HG02870 (cell line): Measurements from ENCODE around the gene AMPD3.

ENCODE experiments used
- ATAC-seq: cut with Tn5 transposase; IDR thresholded peaks from one replicate; pipeline ENCODE4 v1.9.1; 2021; ENCODE audit warnings: mild to moderate bottlenecking, moderate library complexity; ENCODE audit not compliant: unreplicated experiment

The AMPD3 gene

GRCh38 chr11:10528121-10528520 is 73.1 kb downstream of the AMPD3 start:
- no peak for ATAC-seq

- ATAC-seq = no peak
These were observed 74.2 kb downstream of the AMPD3 start for GRCh38 chr11:10529279-10529678.

GRCh38 chr11:10532526-10532925 is 77.5 kb downstream of the AMPD3 start:
- ATAC-seq = no peak

GRCh38 chr11:10533323-10533722 is 78.3 kb downstream of the AMPD3 start:
- ATAC-seq = no peak

DNA sequence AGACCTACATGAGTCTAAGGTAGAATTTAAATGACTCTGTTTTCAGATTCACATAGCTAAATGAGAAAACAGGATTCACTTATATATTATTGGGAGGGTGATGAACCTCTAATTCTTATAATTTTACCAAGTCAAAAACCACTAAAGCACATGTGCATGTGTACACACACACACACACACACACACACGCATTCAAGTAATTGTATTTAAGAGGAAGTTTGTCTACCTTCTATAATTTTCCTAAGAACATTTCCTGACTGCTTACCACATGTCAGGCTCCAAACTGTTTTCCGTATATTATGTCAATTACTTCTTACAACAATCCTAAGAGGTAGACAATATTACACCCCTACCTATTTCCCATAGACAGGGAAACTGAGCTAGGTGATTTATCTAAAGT is 79.3 kb downstream of the AMPD3 start:
- ATAC-seq = no peak

GRCh38 chr11:10537600-10537999 is 82.5 kb downstream of the AMPD3 start:
- no peak for ATAC-seq

- no peak for ATAC-seq
These were observed 83.9 kb downstream of the AMPD3 start for GRCh38 chr11:10538924-10539323.

DNA sequence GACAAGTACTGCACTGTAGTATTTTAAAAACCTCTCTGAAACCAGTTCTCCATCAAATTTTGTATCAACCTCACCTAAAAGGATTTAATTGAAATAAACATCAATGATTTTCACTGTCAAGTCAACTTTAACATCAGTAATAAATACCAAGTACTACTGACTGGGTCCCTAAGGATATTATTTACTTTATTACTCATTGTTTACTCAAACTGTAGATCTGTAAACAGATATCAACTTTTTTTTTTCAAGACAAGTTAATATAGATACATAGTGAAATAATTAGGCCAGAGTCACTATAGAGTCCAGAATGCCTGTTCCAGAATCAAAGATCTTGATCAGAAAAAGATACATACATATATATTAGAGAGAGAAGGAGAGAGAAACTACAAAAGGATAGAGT is 84.3 kb downstream of the AMPD3 start:
- ATAC-seq = no peak

GRCh38 chr11:10540546-10540914 is 85.5 kb downstream of the AMPD3 start:
- peak; percentile 16 for ATAC-seq

DNA sequence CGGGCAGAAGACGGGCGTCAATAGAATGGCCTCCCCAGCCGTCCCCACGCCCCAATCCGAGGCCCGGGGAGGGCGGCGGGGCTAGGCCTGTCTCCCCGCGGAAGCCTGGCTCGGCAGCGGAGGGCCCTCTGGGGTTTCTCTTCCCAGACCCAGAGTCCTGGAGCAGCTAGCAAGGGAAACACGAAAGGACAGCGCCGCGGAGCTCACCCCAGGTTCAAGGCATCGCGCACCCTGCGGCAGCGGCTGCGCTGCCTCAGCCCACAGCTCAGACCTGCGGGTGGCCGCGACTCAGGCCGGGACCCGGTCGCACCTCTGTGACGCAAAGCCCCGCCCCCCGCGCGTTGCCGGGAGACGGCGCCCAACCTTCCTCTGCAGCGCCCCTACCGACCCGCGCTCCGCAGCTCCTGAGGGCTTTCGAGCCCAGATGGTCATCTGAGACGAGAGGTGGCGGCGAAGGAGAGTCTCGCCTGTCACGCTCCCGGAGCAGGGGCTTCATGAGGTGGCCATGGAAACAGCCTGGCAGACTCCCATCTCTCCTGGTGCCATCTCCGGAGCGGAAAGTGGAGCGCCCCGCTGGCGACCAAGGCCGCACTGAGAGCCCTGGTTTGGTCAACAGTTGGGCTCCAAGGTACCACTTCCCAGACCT is 86.0 kb downstream of the AMPD3 start, which contains the start of gene RNF141:
TSS of gene RNF141 (minus strand) at position 273 of the 646 bp plus-strand sequence. CDS start 7,029 bp downstream, outside the sequence.
- peak; percentile 96 for ATAC-seq

DNA sequence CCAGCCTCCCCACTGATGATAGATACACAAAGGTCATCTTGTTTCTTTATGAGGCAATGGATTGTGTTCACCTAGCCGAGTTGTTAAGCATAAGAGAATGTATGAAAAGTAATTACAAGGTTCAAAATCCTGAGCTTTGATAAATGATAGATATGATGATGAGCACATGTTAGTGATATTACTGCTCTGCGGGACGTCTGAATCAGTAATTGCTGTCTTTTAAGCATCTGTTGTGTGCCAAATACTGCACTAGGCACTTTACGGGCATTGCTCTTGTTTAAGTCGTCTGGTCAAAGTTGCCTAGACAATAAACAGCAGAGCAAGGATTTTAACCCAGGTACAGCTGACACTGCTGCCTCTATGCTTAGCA is 86.5 kb downstream of the AMPD3 start:
- no peak for ATAC-seq

DNA sequence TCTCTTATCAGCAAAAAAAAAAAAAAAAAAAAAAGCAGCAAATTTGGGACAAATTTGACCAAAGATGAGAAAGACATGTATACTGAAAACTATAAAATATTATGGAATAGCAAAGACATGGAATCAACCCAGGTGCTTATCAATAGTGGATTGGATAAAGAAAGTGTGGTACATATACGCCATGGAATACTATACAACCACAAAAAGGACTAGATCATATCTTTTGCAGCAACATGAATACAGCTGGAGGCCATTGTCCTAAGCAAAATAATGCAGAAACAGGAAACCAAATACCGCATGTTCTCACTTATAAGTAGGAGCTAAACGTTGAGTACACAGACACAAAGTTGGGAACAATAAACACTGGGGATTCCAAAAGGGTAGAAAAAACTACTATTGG is 87.7 kb downstream of the AMPD3 start:
- ATAC-seq = no peak

DNA sequence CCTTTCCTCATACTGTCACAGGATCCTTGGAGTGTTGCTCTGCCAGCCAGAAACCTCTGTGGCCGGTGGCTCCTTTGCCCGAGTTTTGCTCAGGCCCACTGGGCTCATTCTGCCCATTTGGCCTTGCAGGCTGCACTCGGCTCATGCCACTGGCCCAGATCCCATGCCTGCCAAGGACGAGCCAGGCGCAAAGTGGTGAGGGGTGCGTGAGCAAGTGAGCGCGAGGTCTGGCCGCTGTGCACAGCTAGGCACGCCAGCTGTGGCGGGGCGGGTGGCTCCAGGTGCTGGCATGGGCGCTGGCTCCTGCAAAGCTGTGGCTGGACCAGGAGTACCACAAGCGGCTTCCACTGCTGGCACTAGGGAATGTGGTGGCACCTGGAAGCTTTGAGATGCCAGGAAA is 88.7 kb downstream of the AMPD3 start:
- no peak for ATAC-seq

DNA sequence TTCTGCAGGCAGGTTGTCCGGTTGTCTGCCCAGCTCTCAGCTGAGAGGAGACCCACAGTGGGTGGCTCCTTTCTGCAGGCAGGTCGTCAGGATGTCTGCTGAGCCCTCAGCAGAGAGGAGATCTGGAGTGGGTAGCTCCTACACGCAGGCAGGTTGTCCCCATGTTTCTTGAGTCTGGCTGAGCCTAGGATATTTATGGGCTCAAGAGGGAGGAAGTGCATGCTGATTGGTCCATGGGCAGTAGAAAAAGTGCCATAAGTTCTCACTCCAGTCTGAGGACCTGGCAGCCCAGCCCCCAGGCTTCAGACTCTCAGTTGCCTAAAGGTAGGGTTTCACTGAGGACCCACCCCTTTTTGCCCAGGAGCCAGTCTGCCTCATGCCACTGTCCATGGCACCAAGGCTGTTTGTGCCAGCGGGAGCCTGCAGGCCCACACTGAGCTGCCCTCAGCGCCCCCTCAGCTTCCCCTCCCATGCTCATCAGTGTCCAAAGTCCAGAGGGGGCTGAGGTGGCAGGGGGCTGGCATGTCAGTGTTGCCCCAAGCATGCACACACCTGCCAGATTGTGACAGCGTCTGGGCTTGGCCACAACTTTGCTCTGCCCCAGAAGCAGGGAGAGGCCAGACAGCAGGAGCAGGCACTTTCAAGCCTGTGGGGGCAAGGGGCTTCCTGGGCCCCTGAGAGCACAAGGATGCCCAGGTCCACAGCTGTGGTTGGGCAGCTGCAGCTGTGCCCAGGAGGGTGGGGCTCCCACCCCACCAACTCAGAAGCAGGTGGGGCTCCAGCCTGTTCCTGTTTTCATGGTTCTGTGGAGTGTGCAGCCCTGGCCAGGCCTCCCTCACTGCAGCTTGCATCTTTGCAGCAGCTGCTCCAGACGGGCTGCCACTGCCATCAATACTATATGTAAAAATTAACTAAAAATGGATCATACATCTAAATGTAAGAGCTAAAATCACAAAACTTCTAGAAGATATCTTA is 89.7 kb downstream of the AMPD3 start:
- ATAC-seq = no peak

DNA sequence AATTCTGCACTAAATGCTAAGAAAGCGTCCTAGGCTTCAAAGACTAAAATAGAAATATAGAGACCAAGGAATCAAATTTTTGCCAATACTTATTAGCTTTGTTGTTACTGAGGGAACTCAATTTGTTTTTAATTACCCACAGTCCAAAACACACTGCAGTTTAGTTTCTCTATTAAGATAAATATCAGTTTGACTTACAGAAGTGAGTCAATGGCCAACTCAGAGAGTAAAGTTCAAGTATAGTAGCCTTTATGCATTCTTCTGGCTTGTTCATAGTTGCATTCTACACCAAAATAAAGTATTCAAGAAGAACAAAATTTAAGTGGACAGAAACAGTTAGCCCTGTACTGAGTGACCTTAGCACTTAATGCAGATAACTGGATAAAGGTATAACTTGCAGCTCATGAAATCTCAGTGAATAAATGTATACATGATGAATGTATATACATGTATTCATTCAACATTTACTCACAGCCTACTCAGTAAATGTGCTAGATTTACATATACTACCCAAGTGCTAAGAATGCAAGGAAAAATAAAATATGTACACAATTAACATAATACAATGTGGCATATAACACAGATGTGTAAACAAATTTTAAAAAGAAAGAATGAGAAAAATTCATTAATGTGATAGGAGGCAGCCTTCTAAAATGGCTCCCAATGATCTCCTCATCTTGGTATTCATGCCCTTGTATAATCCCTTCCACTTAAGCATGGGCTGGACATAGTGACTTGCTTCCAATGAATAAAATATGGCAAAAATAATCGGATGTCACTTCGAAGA is 95.6 kb downstream of the AMPD3 start:
- ATAC-seq = no peak

- no peak for ATAC-seq
These were observed 96.2 kb downstream of the AMPD3 start for GRCh38 chr11:10551290-10551592.

GRCh38 chr11:10551845-10552352 is 96.8 kb downstream of the AMPD3 start:
- ATAC-seq = no peak

GRCh38 chr11:10556590-10556989 is 101.5 kb downstream of the AMPD3 start:
- no peak for ATAC-seq
